Cortex of kidney (tissue), 1 donor: ENCODE measurements around the gene MAPRE3.
"Not testable (repeated sequence)": the region's sequence is repeated elsewhere in the genome, so short reads cannot be mapped to it uniquely, and the experiment has no call there.

ENCODE experiments used
- DNase-seq: peaks from one replicate; lab custom pipeline; 2025; lab: John Stamatoyannopoulos, UW

Gene MAPRE3

GRCh38 chr2:26970244-26970927 is at the start of gene MAPRE3:
Gene MAPRE3 (plus strand): TSS chr2:26970637. CDS start chr2:27022219, 51,582 bp downstream.
- no peak for DNase-seq

- no peak for DNase-seq
Measured at GRCh38 chr2:26921323-26921722, 49.1 kb upstream of the MAPRE3 start.

GRCh38 chr2:26922405-26923188 is 47.8 kb upstream of the MAPRE3 start:
- DNase-seq: no peak

DNA sequence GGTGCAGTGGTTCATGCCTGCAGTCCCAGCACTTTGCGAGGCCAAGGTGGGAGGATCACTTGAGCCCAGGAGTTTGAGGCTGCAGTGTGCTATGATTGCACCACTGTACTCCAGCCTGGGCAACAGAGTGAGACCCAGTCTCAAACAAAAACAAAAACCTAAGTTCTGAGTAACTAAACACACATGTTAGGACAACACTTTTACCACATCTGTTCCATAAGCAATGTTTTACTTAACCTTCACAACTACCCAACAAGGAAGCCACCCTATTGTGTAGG is 47.3 kb upstream of the MAPRE3 start:
- not testable (repeated sequence) for DNase-seq

DNA sequence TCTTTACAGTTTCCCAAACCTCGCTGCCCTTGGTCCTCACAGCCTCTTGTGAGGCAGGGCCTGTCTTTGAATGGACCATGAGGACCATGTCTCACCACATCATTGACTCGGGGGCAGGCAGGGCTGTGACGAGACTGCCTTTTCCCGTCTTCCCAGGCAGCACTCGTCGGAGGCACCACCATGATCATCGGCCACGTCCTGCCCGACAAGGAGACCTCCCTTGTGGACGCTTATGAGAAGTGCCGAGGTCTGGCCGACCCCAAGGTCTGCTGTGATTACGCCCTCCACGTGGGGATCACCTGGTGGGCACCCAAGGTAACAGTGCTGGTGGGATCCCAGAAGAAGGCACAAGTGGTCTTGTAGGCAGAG is 45.7 kb upstream of the MAPRE3 start:
- no peak for DNase-seq

GRCh38 chr2:26925100-26925791 is 45.2 kb upstream of the MAPRE3 start:
- no peak for DNase-seq

GRCh38 chr2:26927221-26927620 is 43.2 kb upstream of the MAPRE3 start:
- no peak for DNase-seq

DNA sequence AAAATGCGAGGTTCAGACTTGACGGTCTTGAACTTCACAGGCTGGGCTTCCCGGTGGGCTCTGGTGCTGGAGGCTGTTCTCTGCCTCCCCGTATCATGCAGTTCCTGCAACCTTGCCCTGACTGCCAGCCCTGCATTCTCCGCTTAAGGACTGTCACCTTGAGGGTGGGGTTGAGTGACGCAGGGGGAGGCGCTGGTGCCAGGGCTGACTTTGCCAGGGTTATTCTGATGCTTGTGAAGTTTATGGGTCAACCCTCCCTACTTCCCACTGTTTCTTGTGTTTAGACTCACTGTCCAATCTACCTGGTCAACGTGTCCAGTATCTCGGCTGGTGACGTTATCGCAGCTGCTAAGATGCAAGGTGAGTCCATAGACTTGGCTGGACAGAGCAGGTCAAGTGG is 37.5 kb upstream of the MAPRE3 start:
- DNase-seq: no peak

DNA sequence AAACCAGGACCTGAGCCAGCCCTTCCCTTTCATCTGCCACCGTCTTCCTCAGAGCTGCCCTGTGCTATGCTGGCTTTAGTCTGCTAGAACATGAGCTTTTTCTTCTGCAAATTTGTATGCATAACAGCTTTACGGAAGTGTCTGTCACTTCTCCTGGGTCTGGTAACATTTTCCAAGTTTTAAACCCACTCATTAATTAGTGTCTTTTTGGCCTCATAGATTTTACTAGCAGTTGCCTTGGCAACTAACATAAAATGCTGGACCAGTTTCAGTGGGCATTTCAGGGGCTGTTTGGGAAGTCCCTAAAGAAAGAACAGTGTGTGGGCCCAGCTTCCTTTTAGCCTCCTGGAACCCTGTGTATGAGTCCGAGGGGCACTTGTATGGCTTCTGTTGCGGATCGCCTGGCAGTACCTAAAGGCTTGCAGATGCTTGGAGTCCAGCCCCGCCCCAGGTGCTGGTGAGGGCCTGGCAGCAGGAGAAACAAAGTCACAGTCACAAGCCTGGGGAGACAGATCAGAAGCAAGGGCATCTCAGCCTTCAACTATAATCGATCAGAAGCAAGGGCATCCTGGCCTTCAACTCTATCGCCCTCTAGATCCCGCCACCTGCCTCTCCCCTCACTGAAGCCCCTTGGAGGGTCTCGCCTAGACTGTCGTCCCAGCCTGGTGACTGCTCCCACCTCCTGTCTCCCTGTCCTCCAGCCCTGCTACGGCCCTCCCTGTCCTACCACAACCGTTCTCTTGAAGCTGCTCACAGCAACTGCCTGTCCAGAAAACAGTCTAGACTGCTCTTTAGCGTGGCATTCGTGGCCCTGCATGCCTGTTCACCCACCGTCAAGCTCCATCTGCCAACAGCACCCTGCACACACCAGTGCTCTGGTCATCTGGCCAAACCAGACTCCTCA is 36.8 kb upstream of the MAPRE3 start:
- DNase-seq: no peak

DNA sequence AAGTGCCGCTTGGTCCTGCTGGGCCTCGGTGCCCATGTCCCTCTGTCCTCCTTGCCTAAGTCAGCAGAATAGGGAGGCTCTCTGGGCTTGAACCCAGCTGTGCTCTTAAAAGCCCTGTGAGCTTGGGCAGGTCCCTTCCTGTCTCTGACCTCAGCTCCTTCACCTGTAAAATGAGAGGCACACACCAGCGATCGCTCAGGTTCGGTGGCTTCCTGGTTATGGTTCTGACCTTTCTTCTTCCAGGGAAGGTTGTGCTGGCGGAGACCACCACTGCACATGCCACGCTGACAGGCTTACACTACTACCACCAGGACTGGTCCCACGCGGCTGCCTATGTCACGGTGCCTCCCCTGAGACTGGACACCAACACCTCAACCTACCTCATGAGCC is 36.1 kb upstream of the MAPRE3 start:
- DNase-seq: no peak

GRCh38 chr2:26934985-26935384 is 35.5 kb upstream of the MAPRE3 start:
- DNase-seq: no peak

DNA sequence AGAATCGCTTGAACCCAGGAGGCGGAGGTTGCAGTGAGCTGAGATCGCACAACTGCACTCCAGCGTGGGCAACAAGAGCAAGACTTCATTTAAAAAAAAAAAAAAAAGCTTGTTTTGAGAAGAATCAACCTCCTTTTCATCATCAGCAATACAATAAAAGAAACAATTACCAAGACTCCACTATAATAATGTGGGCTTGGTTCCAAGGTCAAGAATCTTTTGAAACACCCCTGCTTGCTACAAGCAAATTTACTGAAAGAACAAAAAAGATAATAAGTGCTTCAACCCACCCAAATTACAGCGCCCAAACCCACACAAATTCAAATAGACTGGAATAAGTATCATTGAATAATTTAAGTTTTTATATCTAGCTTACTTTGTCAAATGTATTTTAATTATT is 33.6 kb upstream of the MAPRE3 start:
- DNase-seq: no peak

- DNase-seq: no peak
Measured at GRCh38 chr2:26938399-26939118, 31.9 kb upstream of the MAPRE3 start.

- no peak for DNase-seq
Measured at GRCh38 chr2:26940001-26940400, 30.4 kb upstream of the MAPRE3 start.

DNA sequence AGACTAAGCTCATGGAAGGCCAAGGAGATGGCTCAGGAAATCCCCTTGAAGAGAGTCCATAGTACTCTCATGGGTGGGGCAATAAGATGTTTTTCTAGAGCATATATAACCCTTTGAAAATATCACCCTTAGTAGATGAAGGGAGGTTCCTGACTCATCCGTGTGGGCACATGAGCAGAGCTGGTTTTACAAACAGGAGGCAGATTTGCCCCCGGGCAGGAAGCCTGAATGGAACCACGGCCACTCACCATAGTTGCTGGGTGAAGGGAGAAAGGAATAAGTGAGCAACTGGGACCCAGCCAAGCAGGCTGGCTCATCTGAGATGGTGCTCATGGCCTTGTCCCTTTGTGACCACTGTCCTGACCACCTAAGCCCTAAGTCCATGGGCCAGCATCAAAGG is 29.0 kb upstream of the MAPRE3 start:
- DNase-seq: no peak

DNA sequence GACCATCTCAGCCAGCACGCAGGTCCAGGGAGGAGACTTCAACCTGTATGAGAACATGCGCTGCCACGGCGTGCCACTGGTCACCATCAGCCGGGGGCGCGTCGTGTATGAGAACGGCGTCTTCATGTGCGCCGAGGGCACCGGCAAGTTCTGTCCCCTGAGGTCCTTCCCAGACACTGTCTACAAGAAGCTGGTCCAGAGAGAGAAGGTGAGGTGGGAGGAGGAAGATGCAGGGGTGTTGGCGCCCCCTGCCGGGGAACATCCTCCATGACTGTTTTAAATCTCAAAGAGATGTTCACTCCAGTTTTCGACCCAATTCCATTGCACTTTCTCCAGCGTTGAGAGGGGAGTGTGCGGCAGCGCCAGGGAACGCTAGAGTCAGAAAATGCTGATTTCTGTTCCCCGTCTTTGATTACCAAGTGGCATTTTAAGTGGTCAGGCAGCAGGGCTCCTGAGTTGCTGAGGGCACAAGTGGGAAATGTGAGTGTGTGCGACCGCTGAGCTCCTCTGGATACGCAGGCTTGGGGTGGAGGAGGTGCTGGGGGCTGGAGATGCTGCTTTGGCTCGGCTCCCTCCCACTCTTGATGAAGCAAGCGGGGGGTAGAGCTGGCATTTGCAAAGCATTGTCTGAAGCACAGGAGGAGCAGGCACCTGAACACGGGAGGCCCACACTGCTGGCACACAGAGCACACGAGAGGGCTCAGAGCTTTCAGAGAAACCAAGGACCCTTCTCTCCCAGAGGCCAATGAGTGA is 27.7 kb upstream of the MAPRE3 start:
- DNase-seq: no peak

DNA sequence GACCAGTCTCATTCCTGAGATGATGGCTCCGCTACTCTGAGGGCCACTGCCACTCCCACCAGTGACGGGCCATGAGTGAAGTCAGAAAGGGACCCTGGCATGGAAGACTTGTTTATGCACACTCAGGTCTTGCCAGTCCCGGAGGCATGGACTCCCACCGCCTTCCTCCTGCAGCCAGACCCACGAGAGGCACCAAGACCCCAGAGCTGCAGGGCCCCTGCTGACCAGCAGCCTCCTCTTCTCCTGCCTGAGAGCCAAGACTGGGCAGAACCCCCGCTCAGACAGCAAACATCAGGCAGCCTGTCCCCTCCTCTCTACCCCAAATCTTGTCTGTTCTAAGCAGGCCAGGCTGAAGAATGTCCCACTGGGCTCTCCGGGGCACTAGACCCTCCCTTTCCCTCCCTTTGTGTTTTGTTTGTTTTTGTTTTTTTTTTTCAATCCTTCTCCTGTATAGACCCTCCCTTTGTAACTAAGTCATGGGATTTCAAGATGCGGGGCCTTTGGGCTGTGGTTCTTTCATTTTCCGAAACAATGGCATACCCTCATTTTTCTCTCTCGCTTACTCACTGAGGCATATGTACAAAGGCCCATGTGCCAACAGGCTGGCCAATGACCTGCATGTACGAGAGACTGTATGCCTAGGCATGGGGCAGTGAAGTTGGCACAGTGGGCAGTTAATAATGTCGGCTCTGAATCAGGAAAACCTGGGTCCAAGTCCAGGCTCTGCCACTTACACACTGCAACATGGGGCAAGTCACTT is 24.3 kb upstream of the MAPRE3 start:
- no peak for DNase-seq

GRCh38 chr2:26946841-26947784 is 23.3 kb upstream of the MAPRE3 start:
- DNase-seq: no peak

DNA sequence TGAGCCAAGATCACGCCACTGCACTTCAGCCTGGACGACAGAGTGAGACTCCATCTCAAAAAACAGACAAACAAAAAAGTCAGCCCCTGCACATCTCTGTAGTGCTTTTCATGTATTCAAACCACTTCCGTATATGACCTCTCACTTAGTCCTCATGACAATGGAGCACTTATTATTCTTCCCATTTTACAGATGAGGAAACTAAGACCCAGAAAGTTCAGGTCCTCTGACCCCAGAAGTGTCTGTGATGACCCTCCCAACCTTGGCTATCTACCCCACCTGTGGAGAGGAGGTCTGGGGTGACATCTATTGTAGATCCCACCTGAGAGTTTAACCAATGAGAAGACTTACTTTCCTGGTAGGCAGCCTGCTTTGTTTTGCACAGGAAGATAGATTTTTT is 21.6 kb upstream of the MAPRE3 start:
- DNase-seq: no peak
